GM12878 (cell line): ENCODE results near the gene BRCA1. TPM values are rescaled to one million over a fixed set of nuclear protein-coding genes. Genes with fewer than 3 reads are reported as not detected.
A peak's percentile ranks its signal among the peaks of the same experiment; 100 is the strongest.

Experiments used
- CBFB ChIP-seq: IDR thresholded peaks from 2 replicates; pipeline ENCODE4 v1.6.1; 2016; ENCODE audit warnings: antibody characterized with exemption, low read depth
- CBX3 ChIP-seq: fragments of 200-600 bp; sonication (generic); IDR thresholded peaks from 2 replicates; pipeline ENCODE4 v1.6.1; 2016; ENCODE audit warnings: low read depth, borderline replicate concordance
- EED ChIP-seq: sonication (generic); IDR thresholded peaks from 2 replicates; pipeline ENCODE4 v1.6.1; 2016; ENCODE audit warnings: antibody characterized with exemption, low read depth
- FOXM1 ChIP-seq: IDR thresholded peaks from 2 replicates; pipeline ENCODE4 v1.6.1; 2012; ENCODE audit warnings: low read depth, mild to moderate bottlenecking, inconsistent platforms, low read length, moderate library complexity
- GATAD2B ChIP-seq: fragments of 450-650 bp; conservative IDR thresholded peaks from 2 replicates; pipeline ENCODE4 v1.6.1; 2017; ENCODE audit warnings: low read depth, mild to moderate bottlenecking, moderate library complexity
- HDAC6 ChIP-seq: fragments of 200-600 bp; sonication (generic); IDR thresholded peaks from one replicate; pipeline ENCODE4 v1.8.0; 2017; ENCODE audit warnings: antibody characterized with exemption; ENCODE audit not compliant: unreplicated experiment
- HSF1 ChIP-seq: fragments of 150-350 bp; IDR thresholded peaks from 2 replicates; pipeline ENCODE4 v1.6.1; 2014; ENCODE audit warnings: mild to moderate bottlenecking, low read depth, low read length
- JUNB ChIP-seq: IDR thresholded peaks from 2 replicates; pipeline ENCODE4 v1.6.1; 2016; ENCODE audit warnings: antibody characterized with exemption, mild to moderate bottlenecking
- KAT2A ChIP-seq: conservative IDR thresholded peaks from 2 replicates; pipeline ENCODE4 v1.6.1; 2011; ENCODE audit warnings: low read depth, low read length; ENCODE audit not compliant: control insufficient read depth
- MYB ChIP-seq: fragments of 150-350 bp; IDR thresholded peaks from 2 replicates; pipeline ENCODE4 v1.6.1; 2014; ENCODE audit warnings: mild to moderate bottlenecking, low read depth, low read length, borderline replicate concordance
- NR2C2 ChIP-seq: IDR thresholded peaks from 2 replicates; pipeline ENCODE4 v1.6.1; 2011; ENCODE audit warnings: borderline replicate concordance, low read depth; ENCODE audit not compliant: control insufficient read depth, insufficient read length
- SMAD5 ChIP-seq: IDR thresholded peaks from 2 replicates; pipeline ENCODE4 v1.6.1; 2016; ENCODE audit warnings: antibody characterized with exemption, low read depth
- SRF ChIP-seq, 2 experiments: IDR thresholded peaks; 2 replicates each; pipeline ENCODE4 v1.6.1; 2011; ENCODE audit warnings: low read depth in 2 of 2, low read length in 2 of 2, mild to moderate bottlenecking in 1 of 2, moderate library complexity in 1 of 2
- TARDBP ChIP-seq: IDR thresholded peaks from 2 replicates; pipeline ENCODE4 v1.6.1; 2016; ENCODE audit warnings: borderline replicate concordance
- ZNF274 ChIP-seq: IDR thresholded peaks from one replicate; pipeline ENCODE4 v1.8.0; 2011; ENCODE audit not compliant: insufficient read length, insufficient read depth
- ZZZ3 ChIP-seq: IDR thresholded peaks from 2 replicates; pipeline ENCODE4 v1.6.1; 2011; ENCODE audit warnings: low read depth; ENCODE audit not compliant: control insufficient read depth, insufficient read length
- polyA plus RNA-seq, 11 experiments: library from polyadenylated mRNA; depleted of rRNA in 4 of 11; unstranded in 6 of 11; stranded (reverse) in 5 of 11; fragments of >200 nt; fragmentation: Nextera tagmentation in 4 of 11; fragmentation: Illumina TruSeq in 1 of 11; extraction: Ambion mirVana in 4 of 11; extraction: Trizol in 1 of 11; gene quantifications; 1 replicate in 1 of 11; 2 replicates in 10 of 11; pipeline versions ENCODE4 v1.2.1 to v1.2.3, GENCODE V29; 2011 to 2016; ENCODE audit warnings: inconsistent platforms in 2 of 11, missing spikeins in 2 of 11, low read depth in 1 of 11
- total RNA-seq, 4 experiments: library from RNA; depleted of rRNA in 3 of 4; stranded (reverse); fragments of >200 nt in 3 of 4; fragmentation: Illumina TruSeq in 1 of 4; extraction: Trizol in 1 of 4; gene quantifications; 2 replicates each; pipeline versions ENCODE4 v1.2.1 to v1.2.3, GENCODE V29; 2013 to 2021
- TF ChIP-seq, protein P1 (sequence below): fragments of 450-650 bp; IDR thresholded peaks from 2 replicates; pipeline ENCODE4 v1.6.1; 2016; ENCODE audit warnings: mild to moderate bottlenecking
- TF ChIP-seq, protein P2 (sequence below): IDR thresholded peaks from 2 replicates; pipeline ENCODE4 v1.6.1; 2011; ENCODE audit warnings: mild to moderate bottlenecking, low read depth, low read length, moderate library complexity; ENCODE audit not compliant: insufficient replicate concordance
- TF ChIP-seq, protein P3 (sequence below): fragments of 450-650 bp; IDR thresholded peaks from 2 replicates; pipeline ENCODE4 v1.6.1; 2016; ENCODE audit warnings: mild to moderate bottlenecking, moderate library complexity, borderline replicate concordance

BRCA1 gene
- total and polyA plus RNA-seq, 10 of the 15 experiments (the other 5 are each of a cell fraction or from before 2014, with no cell fraction given) = 16.8 to 71.2 (median 44.2) TPM

DNA sequence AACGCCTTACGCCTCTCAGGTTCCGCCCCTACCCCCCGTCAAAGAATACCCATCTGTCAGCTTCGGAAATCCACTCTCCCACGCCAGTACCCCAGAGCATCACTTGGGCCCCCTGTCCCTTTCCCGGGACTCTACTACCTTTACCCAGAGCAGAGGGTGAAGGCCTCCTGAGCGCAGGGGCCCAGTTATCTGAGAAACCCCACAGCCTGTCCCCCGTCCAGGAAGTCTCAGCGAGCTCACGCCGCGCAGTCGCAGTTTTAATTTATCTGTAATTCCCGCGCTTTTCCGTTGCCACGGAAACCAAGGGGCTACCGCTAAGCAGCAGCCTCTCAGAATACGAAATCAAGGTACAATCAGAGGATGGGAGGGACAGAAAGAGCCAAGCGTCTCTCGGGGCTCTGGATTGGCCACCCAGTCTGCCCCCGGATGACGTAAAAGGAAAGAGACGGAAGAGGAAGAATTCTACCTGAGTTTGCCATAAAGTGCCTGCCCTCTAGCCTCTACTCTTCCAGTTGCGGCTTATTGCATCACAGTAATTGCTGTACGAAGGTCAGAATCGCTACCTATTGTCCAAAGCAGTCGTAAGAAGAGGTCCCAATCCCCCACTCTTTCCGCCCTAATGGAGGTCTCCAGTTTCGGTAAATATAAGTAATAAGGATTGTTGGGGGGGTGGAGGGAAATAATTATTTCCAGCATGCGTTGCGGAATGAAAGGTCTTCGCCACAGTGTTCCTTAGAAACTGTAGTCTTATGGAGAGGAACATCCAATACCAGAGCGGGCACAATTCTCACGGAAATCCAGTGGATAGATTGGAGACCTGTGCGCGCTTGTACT, at the start of gene BRCA1 (continued):
- TF ChIP-seq CBFB (peak; percentile 56; the same call in 1 of the 2 replicates), SMAD5 (peak; percentile 37; the same call in 1 of the 2 replicates), KAT2A (no peak), HSF1 (no peak), TARDBP (no peak), SRF (IDR thresholded peaks at IDR 0.05; ENCODE audit: low read depth in 2 of 2, low read length in 2 of 2) (peak in 1 of 2 experiments; percentile 66; a peak in 1 of 4 replicates), EED (no peak), NR2C2 (no peak), MYB (no peak), GATAD2B (no peak), JUNB (no peak), ZNF274 (no peak), CBX3 (no peak), HDAC6 (no peak), ZZZ3 (no peak), FOXM1 (no peak; the same call in 1 of the 2 replicates)
- TF ChIP-seq, protein P1, sequence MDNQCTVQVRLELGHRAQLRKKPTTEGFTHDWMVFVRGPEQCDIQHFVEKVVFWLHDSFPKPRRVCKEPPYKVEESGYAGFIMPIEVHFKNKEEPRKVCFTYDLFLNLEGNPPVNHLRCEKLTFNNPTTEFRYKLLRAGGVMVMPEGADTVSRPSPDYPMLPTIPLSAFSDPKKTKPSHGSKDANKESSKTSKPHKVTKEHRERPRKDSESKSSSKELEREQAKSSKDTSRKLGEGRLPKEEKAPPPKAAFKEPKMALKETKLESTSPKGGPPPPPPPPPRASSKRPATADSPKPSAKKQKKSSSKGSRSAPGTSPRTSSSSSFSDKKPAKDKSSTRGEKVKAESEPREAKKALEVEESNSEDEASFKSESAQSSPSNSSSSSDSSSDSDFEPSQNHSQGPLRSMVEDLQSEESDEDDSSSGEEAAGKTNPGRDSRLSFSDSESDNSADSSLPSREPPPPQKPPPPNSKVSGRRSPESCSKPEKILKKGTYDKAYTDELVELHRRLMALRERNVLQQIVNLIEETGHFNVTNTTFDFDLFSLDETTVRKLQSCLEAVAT = no peak
- TF ChIP-seq, protein P2, sequence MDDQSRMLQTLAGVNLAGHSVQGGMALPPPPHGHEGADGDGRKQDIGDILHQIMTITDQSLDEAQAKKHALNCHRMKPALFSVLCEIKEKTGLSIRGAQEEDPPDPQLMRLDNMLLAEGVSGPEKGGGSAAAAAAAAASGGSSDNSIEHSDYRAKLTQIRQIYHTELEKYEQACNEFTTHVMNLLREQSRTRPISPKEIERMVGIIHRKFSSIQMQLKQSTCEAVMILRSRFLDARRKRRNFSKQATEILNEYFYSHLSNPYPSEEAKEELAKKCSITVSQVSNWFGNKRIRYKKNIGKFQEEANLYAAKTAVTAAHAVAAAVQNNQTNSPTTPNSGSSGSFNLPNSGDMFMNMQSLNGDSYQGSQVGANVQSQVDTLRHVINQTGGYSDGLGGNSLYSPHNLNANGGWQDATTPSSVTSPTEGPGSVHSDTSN = no peak
- TF ChIP-seq, protein P3, sequence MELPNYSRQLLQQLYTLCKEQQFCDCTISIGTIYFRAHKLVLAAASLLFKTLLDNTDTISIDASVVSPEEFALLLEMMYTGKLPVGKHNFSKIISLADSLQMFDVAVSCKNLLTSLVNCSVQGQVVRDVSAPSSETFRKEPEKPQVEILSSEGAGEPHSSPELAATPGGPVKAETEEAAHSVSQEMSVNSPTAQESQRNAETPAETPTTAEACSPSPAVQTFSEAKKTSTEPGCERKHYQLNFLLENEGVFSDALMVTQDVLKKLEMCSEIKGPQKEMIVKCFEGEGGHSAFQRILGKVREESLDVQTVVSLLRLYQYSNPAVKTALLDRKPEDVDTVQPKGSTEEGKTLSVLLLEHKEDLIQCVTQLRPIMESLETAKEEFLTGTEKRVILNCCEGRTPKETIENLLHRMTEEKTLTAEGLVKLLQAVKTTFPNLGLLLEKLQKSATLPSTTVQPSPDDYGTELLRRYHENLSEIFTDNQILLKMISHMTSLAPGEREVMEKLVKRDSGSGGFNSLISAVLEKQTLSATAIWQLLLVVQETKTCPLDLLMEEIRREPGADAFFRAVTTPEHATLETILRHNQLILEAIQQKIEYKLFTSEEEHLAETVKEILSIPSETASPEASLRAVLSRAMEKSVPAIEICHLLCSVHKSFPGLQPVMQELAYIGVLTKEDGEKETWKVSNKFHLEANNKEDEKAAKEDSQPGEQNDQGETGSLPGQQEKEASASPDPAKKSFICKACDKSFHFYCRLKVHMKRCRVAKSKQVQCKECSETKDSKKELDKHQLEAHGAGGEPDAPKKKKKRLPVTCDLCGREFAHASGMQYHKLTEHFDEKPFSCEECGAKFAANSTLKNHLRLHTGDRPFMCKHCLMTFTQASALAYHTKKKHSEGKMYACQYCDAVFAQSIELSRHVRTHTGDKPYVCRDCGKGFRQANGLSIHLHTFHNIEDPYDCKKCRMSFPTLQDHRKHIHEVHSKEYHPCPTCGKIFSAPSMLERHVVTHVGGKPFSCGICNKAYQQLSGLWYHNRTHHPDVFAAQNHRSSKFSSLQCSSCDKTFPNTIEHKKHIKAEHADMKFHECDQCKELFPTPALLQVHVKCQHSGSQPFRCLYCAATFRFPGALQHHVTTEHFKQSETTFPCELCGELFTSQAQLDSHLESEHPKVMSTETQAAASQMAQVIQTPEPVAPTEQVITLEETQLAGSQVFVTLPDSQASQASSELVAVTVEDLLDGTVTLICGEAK = peak; percentile 84; the same call in 1 of the 2 replicates
